ENCODE data around the gene CDH23.

DNA sequence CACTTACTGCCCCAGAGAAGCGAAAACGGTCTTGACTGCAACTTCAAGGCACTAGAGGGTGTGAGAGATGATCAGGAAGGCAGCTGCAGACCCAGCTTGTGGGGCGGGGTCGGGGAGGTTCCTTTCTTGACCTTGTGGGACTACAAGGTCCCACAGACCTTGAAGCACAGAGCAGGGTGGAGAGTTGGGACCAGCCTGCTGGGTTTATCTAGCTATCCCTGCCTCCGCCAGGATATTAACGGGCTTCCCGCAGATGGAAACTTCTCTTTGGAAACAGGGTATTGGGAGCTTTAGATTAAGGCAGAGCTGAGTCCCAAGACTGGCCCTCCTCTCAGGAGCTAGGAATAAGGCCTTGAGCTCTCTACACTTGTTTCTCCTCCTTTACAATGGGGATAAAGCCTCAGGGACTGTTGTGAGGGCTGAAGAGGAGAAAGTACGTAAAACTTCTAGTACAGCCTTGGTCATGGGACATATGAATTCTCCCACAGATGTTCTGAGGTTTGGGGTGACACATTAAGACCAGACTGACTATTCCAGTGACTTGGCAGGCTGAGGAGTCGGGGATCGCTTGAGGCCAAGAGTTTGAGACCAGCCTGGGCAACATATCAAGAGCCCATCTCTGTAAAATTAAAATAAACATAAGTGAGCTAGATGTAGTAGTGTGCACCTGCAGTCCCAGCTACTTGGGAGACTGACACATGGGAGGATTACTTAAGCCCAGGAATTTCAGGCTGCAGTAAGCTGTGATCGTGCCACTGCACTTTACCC lies 153.2 kb downstream of the CDH23 start:
- TF ChIP-seq, protein P1, sequence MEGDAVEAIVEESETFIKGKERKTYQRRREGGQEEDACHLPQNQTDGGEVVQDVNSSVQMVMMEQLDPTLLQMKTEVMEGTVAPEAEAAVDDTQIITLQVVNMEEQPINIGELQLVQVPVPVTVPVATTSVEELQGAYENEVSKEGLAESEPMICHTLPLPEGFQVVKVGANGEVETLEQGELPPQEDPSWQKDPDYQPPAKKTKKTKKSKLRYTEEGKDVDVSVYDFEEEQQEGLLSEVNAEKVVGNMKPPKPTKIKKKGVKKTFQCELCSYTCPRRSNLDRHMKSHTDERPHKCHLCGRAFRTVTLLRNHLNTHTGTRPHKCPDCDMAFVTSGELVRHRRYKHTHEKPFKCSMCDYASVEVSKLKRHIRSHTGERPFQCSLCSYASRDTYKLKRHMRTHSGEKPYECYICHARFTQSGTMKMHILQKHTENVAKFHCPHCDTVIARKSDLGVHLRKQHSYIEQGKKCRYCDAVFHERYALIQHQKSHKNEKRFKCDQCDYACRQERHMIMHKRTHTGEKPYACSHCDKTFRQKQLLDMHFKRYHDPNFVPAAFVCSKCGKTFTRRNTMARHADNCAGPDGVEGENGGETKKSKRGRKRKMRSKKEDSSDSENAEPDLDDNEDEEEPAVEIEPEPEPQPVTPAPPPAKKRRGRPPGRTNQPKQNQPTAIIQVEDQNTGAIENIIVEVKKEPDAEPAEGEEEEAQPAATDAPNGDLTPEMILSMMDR (conservative IDR thresholded peaks at IDR 0.05) = no peak
- no peak for TF ChIP-seq EZH2 (IDR thresholded peaks at IDR 0.05; ENCODE audit: low read depth)
